Prostate gland (tissue), 2 donors: Measurements from ENCODE around the gene CRYZ. TPM values are rescaled to one million over a fixed set of nuclear protein-coding genes. Genes with fewer than 3 reads are reported as not detected.
A peak's percentile ranks its signal among the peaks of the same experiment; 100 is the strongest.

Experiments
- DNase-seq: peaks from one replicate; pipeline ENCODE4 v3.0.0-alpha.2; 2019; ENCODE audit warnings: low spot score
- H3K27ac ChIP-seq, 2 donors: fragments of 200-600 bp; sonication (generic); 2 replicates each; pipeline ENCODE4 v1.5.1; 2017 to 2019
- H3K27me3 ChIP-seq: fragments of 200-600 bp; sonication (generic); replicated peaks from 2 replicates; pipeline ENCODE4 v1.5.1; 2019; ENCODE audit not compliant: insufficient read depth
- H3K36me3 ChIP-seq, 2 donors: fragments of 200-600 bp; sonication (generic); 1 replicate in 1 of 2; 2 replicates in 1 of 2; pipeline versions ENCODE4 v1.5.1 to v1.8.1; 2017 to 2019
- H3K4me1 ChIP-seq: fragments of 200-600 bp; sonication (generic); replicated peaks from 2 replicates; pipeline ENCODE4 v1.5.1; 2019
- H3K4me3 ChIP-seq, 2 donors: fragments of 200-600 bp; sonication (generic); 2 replicates each; pipeline ENCODE4 v1.5.1; 2017 to 2019
- H3K9me3 ChIP-seq: fragments of 200-600 bp; sonication (generic); 2 replicates; pipeline ENCODE4 v1.5.1; 2017
- CTCF ChIP-seq, 4 experiments: fragments of 200-600 bp in 2 of 4; fragments of 450-650 bp in 2 of 4; sonication (generic) in 2 of 4; IDR thresholded peaks; 1 replicate in 3 of 4; 2 replicates in 1 of 4; pipeline ENCODE4 v1.5.1; 2016 to 2019; ENCODE audit warnings: antibody characterized with exemption in 4 of 4, mild to moderate bottlenecking in 2 of 4, moderate library complexity in 2 of 4
- POLR2A ChIP-seq: fragments of 450-650 bp; IDR thresholded peaks from one replicate; pipeline ENCODE4 v1.6.1; 2016; ENCODE audit warnings: antibody characterized with exemption, mild to moderate bottlenecking
- POLR2AphosphoS5 ChIP-seq: sonication (generic); formaldehyde crosslinking; IDR thresholded peaks from one replicate; pipeline ENCODE4 v1.6.1; 2017; ENCODE audit warnings: antibody characterized with exemption
- WGBS: methylation state at CpG from one replicate; pipeline ENCODE4 v1.1.5; 2018; 5-methylcytosine and 5-hydroxymethylcytosine counted together
- intact Hi-C: fragments of 100-400 bp; cut with DNase I; formaldehyde crosslinking; loops from one replicate; pipeline ENCODE4 v1.14.2; 2022
- total RNA-seq, 2 donors: library from RNA; depleted of rRNA; stranded (reverse); fragments of >200 nt; gene quantifications; one replicate each; pipeline ENCODE4 v1.1.0, GENCODE V29; 2016

Gene CRYZ
- total RNA-seq, 2 donors from 2014 or later, result 21.2 to 41.9 TPM

DNA sequence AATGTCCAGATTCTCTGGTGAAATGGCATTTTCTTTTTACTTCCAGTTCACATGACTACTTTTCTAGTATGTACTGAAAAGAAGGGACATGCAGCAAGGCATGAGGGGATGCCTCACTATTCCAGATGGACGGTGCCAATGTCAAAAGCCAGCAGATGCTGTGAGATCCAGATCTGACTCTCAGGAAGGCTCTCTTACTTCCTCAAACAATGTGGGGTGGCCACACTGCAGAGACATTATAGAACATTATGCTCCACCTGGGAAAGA, 17.7 kb downstream of the CRYZ start:
- Histone ChIP-seq H3K4me1 (no peaks in the 10 kb centered on the region), H3K4me3 (no peak overlapping the region), H3K27ac (no peak overlapping the region), H3K36me3 (no peaks in the 10 kb centered on the region), H3K27me3 (no peaks in the 10 kb centered on the region), H3K9me3 (no peaks in the 10 kb centered on the region)
- TF ChIP-seq CTCF (IDR thresholded peaks at IDR 0.05), result no peak
- no peak for DNase-seq
- WGBS, result 67% methylated on average over 1 of the region's 1 CpG
- intact Hi-C loops, result no loop called here

GRCh38 chr1:74714429-74715235, 18.2 kb downstream of the CRYZ start:
- intact Hi-C loops, result no loop called here
- 44% methylated on average over 1 of the region's 1 CpG for WGBS

GRCh38 chr1:74713849-74714248, 19.0 kb downstream of the CRYZ start:
- no peak for DNase-seq
- H3K4me3 ChIP-seq, result no peak overlapping the region
- 79% methylated on average over 3 of the region's 3 CpGs for WGBS
- intact Hi-C loops, result loop anchor here (2.0 kb wide), 1 partner anchor 17 kb away; no protein-coding TSS in a partner anchor
- TF ChIP-seq POLR2A (no peak), CTCF (IDR thresholded peaks at IDR 0.05) (no peak), POLR2AphosphoS5 (no peak)
- peak overlapping the region; percentile 13 to 46 for H3K27ac ChIP-seq
- no peaks in the 10 kb centered on the region for H3K9me3 ChIP-seq
- H3K27me3 ChIP-seq, result no peaks in the 10 kb centered on the region
- H3K4me1 ChIP-seq, result no peaks in the 10 kb centered on the region
- no peaks in the 10 kb centered on the region for H3K36me3 ChIP-seq

More at GRCh38 chr1:74714429-74715235, 18.2 kb downstream of the CRYZ start:
- Histone ChIP-seq H3K36me3 (no peaks in the 10 kb centered on the region), H3K9me3 (no peaks in the 10 kb centered on the region), H3K4me1 (no peaks in the 10 kb centered on the region), H3K27ac (peak overlapping the region; percentile 13 to 46), H3K4me3 (no peak overlapping the region), H3K27me3 (no peaks in the 10 kb centered on the region)
- no peak for DNase-seq
- TF ChIP-seq POLR2A (no peak), CTCF (IDR thresholded peaks at IDR 0.05) (no peak), POLR2AphosphoS5 (no peak)

DNA sequence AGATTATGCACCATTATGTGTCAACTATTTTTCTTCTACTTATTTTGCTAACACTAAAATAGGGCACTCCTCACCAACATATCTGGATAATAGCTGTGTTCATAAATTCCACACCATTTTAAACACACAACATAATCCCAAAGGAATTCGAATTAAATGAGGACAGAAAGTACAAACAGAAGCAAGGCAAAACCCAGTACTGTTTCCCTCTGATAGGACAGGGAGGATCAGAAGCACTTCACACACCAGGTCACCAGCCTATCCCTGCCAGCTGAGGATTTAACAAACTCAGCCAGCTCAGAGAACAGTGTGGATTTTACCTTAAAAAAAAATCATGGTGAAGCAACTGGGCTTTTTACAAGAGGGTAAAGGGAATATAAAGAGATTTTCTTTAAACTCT, 20.0 kb downstream of the CRYZ start:
- TF ChIP-seq CTCF (IDR thresholded peaks at IDR 0.05), result no peak
- TF ChIP-seq POLR2AphosphoS5, result peak; percentile 37
- no peak for TF ChIP-seq POLR2A
- 6% methylated on average over 1 of the region's 1 CpG for WGBS
- no peaks in the 10 kb centered on the region for H3K9me3 ChIP-seq
- H3K27me3 ChIP-seq, result no peaks in the 10 kb centered on the region
- no peaks in the 10 kb centered on the region for H3K36me3 ChIP-seq
- intact Hi-C loops, result loop anchor here (2.0 kb wide), 1 partner anchor 18 kb away; no protein-coding TSS in a partner anchor
- DNase-seq, result no peak
- peak overlapping the region; percentile 13 to 46 for H3K27ac ChIP-seq
- no peak overlapping the region for H3K4me3 ChIP-seq
- no peaks in the 10 kb centered on the region for H3K4me1 ChIP-seq
